Posterior cingulate gyrus (tissue), 11 donors: ENCODE results near the gene CCDC149.

Source experiments
- DNase-seq, 10 donors: peaks; one replicate each; pipeline versions ENCODE4 v3.0.0 to v3.0.0-alpha.2; 2020 to 2021; ENCODE audit warnings: mixed read lengths in 3 of 10
- intact Hi-C: fragments of 100-400 bp; cut with DNase I; formaldehyde crosslinking; loops from one replicate; pipeline ENCODE4 v1.15.1; 2023

CCDC149 gene

GRCh38 chr4:24807611-24808010, 105.2 kb downstream of the CCDC149 start:
- DNase-seq, result no peak
- intact Hi-C loops, result loop anchor here (10.0 kb wide), 1 partner anchor 107 kb away; the partner anchor contains the start of gene CCDC149

GRCh38 chr4:24806206-24806990, 106.4 kb downstream of the CCDC149 start:
- intact Hi-C loops, result loop anchor here (10.0 kb wide), 1 partner anchor 108 kb away; the partner anchor contains the start of gene CCDC149

GRCh38 chr4:24805566-24805965, 107.3 kb downstream of the CCDC149 start:
- DNase-seq, result no peak
- intact Hi-C loops, result loop anchor here (10.0 kb wide), 1 partner anchor 109 kb away; the partner anchor contains the start of gene CCDC149

More at GRCh38 chr4:24806206-24806990, 106.4 kb downstream of the CCDC149 start:
- no peak for DNase-seq

DNA sequence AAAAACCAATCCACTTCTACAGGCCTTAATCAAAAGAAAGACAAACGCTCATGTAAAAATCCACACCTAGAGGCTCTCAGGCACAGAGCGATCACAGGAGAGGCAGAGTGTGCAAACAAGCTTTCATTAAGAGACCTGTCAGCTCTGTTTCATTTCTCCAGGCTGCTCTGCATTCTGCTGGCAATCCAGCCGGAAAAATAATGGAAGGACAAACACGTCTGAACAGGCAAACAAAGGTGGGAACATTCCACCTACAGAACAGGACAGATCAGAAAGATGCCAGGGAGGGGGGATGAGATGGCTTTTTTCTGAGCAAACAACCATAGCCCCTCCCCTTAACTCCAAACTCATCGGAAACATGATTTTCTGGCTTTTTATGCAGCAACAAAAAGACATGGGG, 107.8 kb downstream of the CCDC149 start:
- no peak for DNase-seq
- intact Hi-C loops, result loop anchor here (10.0 kb wide), 1 partner anchor 110 kb away; the partner anchor contains the start of gene CCDC149

GRCh38 chr4:24802648-24803047, 110.2 kb downstream of the CCDC149 start:
- intact Hi-C loops, result loop anchor here (10.0 kb wide), 1 partner anchor 112 kb away; the partner anchor contains the start of gene CCDC149
- DNase-seq, result no peak

- intact Hi-C loops, result loop anchor here (10.0 kb wide), 1 partner anchor 114 kb away; the partner anchor contains the start of gene CCDC149
- no peak for DNase-seq
Measured at GRCh38 chr4:24801136-24801855, 111.5 kb downstream of the CCDC149 start.

- DNase-seq, result peak in 1 of 10 donors; percentile 60
- intact Hi-C loops, result loop anchor here (10.0 kb wide), 1 partner anchor 114 kb away; the partner anchor contains the start of gene CCDC149
Measured at GRCh38 chr4:24800325-24800895, 112.4 kb downstream of the CCDC149 start.

- intact Hi-C loops, result loop anchor here (10.0 kb wide), 1 partner anchor 115 kb away; the partner anchor contains the start of gene CCDC149
- peak in 2 of 10 donors; percentile 70 to 80 for DNase-seq
Measured at GRCh38 chr4:24799544-24800324, 113.1 kb downstream of the CCDC149 start.

DNA sequence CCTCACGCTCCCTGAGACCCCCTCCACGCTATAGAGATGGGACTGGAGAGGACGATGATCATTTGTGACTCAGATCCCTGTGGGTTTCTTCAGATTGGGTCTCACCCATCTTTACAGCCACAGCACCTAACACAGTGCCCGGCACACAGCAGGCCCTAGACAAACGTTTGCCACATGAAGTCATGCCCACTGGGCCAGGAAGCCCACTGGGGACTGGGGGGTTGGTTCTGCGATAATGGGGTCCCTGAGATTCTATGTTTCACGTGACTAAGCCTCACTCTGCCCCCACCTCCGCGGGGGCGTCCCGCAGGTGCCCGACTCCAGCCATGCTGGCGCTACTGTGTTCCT, 113.7 kb downstream of the CCDC149 start:
- intact Hi-C loops, result no loop called here
- peak in 1 of 10 donors; percentile 61 for DNase-seq

- DNase-seq, result no peak
- intact Hi-C loops, result no loop called here
Measured at GRCh38 chr4:24798036-24798610, 114.7 kb downstream of the CCDC149 start.

DNA sequence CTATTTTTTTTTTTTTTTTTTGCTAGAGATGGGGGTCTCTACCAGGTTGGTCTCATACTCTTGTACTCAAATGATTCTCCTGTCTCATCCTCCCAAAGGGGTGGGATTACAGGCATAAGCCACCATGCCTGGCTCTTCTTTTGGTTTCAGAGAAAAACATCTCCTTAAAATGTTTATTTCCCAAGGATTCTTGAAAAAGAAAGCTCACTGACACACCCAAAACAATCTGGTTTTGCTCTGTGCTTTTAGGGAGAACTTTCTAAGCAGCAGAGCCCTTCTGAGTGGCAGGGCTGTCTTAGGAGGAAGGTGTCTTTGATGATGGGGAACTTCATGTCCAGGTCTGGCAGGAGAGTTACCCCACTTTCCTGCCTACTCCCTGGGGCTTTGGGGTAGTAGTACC, 116.2 kb downstream of the CCDC149 start:
- intact Hi-C loops, result no loop called here
- DNase-seq, result no peak

DNA sequence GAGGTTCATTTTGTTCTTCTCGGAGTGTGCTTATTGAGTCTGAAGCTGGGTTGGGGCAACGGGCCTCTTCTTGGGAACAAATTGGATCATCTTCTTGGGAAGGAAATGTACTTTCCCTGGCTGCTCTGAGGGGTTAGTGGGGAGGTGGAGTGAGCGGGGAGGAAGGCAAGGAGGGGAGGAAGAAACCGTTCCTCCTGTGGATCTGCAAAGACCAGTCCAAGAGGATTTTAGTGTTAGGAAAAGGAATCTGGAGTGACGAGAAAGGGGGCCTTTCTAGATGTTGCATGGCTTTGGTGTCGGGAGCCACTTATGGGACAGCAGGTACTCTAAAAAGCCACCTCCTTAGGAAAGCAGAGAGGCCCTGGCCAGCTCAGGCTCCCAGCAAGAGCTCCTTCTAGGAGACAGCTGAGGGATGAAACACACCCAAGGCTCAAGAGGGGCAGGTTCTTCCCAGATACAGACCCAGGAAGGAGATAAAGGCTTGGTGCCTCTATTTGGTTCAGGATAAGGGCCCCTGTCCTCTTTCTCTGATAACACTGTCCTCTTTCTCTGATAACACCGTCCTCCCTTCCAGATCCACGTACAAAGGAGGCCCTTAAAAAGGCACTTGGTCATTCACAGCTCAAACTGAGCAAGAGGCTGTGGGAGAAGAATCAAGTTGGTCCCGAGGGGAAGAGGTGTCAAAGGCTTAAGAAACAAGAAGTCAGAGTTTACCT, 117.0 kb downstream of the CCDC149 start:
- intact Hi-C loops, result no loop called here
- no peak for DNase-seq

GRCh38 chr4:24794916-24795665, 117.8 kb downstream of the CCDC149 start, which contains the start of gene SOD3:
TSS of gene SOD3 (plus strand) at chr4:24795573. CDS start at chr4:24799522, 3,949 bp downstream.
- DNase-seq, result peak in 6 of 10 donors; percentile 31 to 89 (median 64)
- intact Hi-C loops, result no loop called here

GRCh38 chr4:24794480-24794879, 118.4 kb downstream of the CCDC149 start:
- intact Hi-C loops, result no loop called here
- peak in 2 of 10 donors; percentile 66 to 82 for DNase-seq

GRCh38 chr4:24794051-24794450, 118.8 kb downstream of the CCDC149 start:
- DNase-seq, result no peak
- intact Hi-C loops, result no loop called here

DNA sequence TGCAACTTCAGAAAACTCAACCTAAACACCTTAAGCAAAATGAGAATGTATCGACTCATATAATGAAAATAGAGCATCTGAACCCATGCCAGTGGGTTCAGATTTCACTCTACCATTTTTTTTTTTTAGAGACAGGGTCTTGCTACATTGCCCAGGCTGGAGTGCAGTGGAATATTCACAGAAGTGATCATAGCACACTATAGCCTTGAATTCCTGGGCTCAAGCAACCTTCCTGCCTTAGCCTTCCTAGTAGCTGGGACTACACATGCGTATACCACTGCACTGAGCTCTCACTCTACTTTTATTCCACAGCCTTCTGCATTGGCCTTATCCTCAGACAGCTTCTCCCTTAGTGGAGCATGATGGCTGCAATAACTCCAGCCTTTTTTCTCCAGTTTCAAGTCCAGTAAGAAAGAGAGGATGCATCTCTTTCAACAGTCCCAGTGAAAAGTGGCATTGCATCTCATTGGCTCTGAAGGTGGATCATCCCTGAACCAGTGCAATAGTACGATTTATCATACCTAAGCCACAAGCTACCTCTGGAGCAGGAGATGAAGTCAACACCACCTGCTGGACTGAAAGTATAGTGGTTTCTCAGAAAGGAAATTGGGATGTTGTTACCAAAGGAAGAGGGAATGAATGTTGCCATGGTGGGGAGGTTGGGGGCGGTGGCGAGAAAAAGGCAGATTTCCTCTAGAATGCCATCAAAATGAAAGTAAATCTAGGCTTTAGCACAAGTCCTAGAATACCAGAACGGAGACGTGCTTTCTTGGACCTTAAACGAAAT, 119.4 kb downstream of the CCDC149 start:
- DNase-seq, result peak in 1 of 10 donors; percentile 72
- intact Hi-C loops, result no loop called here

DNA sequence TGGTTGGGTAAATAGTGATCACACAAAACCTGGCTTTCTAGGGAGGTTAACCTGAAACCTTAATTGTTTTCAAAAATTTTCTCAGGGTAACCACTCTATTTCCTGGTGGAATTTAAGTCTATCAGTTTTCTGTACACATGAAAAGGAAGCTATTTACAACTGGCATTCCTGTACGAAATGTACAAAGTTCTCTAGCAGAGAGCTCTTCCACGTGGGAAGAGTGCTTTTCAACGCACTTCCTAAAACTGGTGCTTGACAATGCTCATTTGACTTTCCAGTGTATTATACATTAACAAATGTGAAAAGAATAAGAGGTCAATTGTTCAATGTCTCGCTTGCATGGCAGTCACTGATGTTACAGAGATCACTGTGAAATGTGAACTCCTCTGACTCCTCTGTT, 120.3 kb downstream of the CCDC149 start:
- DNase-seq, result no peak

More for the DNA sequence above, 120.3 kb downstream of the CCDC149 start:
- intact Hi-C loops, result no loop called here
